OCI-LY1 (cell line): ENCODE data around the gene ARPC2.

Experiments used
- EZH2 ChIP-seq: fragments of 200-600 bp; sonication (generic), shearing (Covaris generic); IDR thresholded peaks from 2 replicates; pipeline ENCODE4 v1.8.0; 2017; ENCODE audit warnings: borderline replicate concordance, mixed run types, mild to moderate bottlenecking, antibody characterized with exemption, low read length, moderate library complexity, mixed read lengths
- TF ChIP-seq, protein P1 (sequence below): fragments of 200-600 bp; sonication (generic), shearing (Covaris generic); IDR thresholded peaks from 2 replicates; pipeline ENCODE4 v1.5.1; 2017; ENCODE audit warnings: mild to moderate bottlenecking, antibody characterized with exemption, low read length, moderate library complexity, mixed read lengths

GRCh38 chr2:218284106-218284811 lies 67.3 kb downstream of the ARPC2 start:
- TF ChIP-seq, protein P1, sequence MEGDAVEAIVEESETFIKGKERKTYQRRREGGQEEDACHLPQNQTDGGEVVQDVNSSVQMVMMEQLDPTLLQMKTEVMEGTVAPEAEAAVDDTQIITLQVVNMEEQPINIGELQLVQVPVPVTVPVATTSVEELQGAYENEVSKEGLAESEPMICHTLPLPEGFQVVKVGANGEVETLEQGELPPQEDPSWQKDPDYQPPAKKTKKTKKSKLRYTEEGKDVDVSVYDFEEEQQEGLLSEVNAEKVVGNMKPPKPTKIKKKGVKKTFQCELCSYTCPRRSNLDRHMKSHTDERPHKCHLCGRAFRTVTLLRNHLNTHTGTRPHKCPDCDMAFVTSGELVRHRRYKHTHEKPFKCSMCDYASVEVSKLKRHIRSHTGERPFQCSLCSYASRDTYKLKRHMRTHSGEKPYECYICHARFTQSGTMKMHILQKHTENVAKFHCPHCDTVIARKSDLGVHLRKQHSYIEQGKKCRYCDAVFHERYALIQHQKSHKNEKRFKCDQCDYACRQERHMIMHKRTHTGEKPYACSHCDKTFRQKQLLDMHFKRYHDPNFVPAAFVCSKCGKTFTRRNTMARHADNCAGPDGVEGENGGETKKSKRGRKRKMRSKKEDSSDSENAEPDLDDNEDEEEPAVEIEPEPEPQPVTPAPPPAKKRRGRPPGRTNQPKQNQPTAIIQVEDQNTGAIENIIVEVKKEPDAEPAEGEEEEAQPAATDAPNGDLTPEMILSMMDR = no peak
- TF ChIP-seq EZH2 = no peak
